RPMI8226 (cell line): Measurements from ENCODE around the gene ATP12A.
A peak's percentile ranks its signal among the peaks of the same experiment; 100 is the strongest.
"Not testable (repeated sequence)": the region's sequence is repeated elsewhere in the genome, so short reads cannot be mapped to it uniquely, and the experiment has no call there.

Experiments used
- DNase-seq: peaks from one replicate; pipeline ENCODE4 v3.0.0-alpha.2; 2015

Gene ATP12A

DNA sequence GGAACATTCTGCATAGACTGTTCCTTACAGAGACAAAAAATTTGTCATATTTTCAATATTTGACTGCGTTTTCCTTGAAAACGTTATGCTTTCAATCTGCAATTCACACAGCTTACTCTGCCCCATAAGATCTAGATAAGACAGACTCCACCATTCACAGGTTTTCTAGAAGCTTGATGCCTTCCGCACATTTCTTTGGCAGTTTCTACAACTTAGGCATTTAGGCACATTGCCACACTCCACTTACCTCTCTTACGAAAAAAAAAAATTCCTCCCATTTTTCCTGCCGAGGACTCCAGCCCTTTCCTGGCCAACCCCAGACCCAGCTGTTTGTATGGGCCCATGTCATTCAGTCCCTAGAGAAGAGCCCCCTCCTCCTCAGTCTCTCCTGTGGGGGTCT is 11.2 kb downstream of the ATP12A start:
- no peak for DNase-seq

DNA sequence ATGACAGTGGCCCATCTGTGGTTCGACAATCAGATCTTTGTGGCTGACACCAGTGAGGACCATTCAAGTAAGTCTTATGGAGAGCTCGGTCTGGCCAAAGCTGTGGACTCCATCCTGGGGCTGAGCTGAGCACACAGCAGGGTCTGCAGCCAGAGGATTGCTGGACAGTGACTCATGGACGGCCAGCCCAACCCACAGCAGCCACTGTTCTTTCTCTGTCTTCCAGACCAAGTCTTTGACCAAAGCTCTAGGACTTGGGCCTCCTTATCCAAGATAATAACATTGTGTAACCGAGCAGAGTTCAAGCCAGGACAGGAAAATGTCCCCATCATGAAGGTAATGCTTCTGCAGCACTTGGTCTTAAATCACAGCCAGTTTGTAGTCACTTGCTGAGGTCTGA is 12.4 kb downstream of the ATP12A start:
- no peak for DNase-seq

DNA sequence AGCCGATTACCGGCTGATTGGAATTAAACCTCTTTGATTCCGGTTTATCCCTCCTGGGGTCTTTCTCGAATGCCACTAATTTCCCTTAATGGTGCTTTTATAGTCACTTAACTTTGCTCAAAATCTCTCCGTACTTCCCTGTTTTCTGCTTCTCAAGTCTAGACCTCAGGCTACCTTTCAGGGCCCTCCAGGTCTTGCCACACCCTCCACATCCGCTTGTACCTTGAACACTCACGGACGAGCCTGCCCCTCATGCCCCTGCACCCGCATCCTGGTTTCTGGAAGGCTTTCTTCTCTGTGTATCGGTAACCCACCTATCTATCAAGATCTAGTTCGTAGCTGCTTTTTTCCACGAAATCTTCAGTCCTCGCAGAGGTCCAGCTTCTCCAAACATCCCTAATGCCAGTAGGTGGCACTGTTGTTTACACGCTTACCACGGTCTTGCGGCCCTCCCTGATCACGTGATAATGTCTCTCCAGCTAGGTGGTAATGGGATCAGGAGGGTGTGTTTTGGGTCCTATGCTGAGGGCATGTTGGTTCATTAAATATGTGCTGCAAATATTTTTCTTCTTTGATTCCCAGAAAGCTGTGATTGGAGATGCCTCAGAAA is 13.8 kb downstream of the ATP12A start:
- DNase-seq = peak; percentile 69

DNA sequence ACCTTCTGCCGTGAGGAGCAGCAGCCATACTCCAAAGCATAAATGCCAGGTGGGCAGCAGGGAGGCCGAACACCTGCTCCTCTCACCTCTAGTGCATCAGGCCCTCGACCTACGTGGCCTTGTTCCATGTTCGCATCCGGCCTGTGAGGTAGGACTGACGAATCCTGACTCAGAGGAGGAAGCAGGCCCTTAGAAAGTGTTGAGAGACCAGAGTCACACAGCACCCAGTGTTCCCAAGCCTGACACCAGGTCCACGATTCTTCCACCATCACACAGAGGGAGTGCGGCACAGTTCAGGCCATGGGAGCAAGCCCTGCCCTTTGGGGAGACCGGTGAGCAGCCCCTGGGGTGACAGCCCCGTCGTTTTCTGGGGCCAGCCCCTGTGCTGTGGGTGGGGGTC is 14.7 kb downstream of the ATP12A start:
- no peak for DNase-seq

DNA sequence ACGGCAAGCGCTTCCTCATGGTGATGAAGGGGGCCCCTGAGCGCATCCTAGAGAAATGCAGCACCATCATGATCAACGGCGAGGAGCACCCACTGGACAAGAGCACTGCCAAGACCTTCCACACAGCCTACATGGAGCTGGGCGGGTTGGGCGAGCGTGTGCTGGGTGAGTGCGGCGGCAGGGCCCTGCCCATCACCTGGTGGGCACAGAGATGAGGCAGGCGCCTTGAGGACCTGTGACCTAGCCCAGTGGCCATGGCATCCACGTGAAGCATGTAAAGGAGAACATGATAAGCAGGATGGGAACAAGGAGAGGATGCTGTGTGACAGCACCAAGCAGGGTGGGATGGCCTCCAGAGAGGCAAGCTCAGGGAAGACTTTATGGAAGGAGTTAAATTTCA is 18.5 kb downstream of the ATP12A start:
- no peak for DNase-seq

DNA sequence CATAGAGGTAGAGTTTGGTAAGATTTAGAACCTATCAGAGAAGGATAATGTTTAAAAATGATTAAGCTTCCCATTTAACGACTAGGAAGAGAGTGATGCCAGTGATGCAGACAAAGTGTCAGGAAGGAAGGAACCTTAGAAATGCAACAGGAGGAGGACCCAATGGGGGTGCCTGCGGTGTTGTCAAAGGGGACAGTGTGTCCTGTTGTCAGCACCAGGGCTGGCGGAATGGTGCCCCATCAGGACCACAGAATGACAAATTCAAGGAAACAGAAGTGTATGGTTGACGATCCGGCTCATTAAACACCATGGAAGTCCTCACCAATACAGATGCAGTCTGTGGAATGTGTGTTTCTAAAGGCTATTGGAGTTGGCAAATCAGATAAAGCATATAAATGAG is 19.3 kb downstream of the ATP12A start:
- no peak for DNase-seq

DNA sequence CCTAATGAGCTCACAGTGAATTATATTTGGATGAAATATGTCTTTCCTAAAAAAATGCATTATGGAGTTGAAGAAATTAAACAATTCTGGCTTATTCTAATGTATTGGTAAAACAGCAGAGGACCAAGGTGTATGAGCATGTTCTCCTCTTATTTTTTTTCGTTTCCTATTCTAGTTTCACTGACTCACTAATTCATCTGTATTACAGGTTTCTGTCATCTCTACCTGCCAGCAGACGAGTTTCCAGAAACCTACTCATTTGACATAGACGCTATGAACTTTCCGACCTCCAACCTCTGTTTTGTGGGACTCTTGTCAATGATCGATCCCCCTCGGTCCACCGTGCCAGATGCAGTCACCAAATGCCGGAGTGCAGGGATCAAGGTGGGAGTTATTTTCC is 20.3 kb downstream of the ATP12A start:
- DNase-seq = no peak

DNA sequence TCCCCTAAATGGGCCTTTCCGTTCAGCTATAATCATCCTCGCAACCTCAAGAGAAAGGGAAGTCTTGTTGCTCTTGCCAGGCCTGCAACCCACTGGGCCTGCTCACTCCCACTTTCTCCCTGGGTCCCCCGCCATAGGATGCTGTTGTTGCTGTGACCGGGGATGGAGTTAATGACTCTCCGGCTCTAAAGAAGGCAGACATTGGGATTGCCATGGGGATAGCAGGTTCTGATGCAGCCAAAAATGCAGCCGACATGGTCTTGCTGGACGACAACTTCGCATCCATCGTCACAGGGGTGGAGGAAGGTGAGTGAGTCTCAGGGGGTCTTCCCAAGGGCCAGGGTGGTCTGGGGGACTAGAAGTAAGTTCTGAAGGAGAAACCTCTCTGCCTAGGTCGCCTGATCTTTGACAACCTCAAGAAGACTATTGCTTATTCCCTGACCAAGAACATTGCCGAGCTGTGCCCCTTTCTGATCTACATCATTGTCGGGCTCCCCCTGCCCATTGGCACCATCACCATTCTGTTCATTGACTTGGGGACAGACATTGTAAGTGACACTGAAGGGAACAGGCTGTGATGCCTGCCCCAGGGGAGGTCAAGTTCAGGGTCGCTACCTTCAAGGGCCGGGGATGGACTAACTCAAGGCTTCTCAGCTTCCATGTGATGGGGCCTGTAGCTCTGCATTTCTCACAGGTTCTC is 26.8 kb downstream of the ATP12A start:
- DNase-seq = no peak

DNA sequence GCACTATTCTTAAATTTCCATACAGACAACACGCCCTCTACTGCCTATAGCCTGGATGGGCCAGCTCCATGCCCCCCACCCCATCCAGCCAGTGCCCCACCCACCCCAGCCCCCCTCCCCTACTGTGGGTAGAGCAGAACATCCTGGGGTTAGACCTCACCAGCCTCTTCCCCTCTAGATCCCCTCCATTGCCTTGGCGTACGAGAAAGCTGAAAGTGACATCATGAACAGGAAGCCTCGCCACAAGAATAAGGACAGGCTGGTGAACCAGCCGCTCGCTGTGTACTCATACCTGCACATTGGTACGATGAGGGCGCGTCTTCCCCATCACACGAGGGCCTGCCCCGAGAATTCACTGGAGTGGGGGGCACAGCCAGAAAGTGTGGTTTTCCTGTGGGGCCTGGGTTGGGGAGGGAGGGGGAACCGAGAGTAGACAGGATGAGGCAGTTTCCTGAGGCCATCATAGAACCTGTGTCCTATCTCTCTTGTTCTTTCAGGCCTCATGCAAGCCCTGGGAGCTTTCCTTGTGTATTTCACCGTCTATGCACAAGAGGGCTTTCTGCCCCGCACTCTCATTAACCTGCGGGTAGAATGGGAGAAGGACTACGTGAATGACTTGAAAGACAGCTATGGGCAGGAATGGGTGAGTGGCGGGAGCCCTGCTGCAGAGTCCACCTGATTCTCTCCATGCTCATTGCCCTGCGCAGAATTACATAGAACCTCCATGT is 29.1 kb downstream of the ATP12A start:
- DNase-seq = no peak

DNA sequence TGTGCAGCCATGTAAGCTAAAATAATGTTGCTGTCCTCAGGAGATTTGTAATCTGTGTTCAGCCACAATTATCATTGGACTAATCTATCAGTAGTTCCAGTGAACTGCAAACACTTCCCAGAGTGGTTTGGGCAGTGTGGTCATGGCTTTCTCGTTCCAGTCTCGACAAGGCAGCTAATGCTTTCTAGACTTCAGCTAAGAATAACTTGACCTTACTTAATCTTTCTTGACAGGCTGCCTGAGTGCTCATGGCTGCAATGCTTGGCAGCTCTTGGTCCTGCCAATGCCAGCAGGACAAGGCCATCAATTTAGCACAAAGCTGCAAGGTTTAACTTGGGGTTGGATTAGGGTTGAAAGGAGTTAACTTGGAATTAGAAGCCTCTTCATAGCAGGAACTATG is 32.8 kb downstream of the ATP12A start:
- DNase-seq = no peak

DNA sequence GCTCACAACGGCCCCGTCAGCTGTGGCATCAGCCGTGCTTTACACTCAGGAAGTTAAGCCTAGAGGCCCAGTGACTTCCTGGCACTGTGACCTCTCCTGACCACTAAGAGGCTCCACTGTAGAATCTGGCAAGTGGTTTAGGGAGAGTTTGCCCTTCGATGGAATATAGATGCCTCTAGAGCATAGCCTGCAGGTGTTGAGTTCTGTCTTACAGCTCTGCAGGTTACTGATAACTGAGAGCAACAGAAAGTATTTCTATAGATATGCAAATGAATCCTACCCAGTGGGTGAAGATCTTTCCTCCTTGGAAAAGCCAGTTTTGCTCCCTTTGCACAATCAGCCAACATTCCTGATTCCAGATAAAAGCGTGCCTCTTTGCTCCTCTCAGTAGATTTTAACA is 35.8 kb downstream of the ATP12A start:
- DNase-seq = no peak

DNA sequence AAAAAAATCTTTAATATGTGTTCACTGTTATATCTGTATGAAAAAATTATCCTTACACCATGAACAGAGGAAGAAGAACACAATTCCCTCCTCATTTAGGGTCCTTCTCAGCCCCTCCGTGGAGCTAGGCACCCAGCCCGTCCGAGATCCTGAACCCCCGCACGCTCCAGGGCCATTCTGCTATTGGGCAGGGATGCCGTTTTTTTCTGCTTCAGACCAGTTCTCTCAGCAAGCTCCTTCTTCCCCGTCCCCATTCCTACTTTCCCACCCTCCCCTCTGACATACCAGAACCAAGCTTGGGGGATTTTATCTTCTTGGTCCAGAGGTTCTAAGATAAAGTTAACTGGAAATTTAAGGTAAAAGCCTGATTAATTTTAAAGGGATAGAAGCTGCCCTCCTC is 36.2 kb downstream of the ATP12A start:
- no peak for DNase-seq

DNA sequence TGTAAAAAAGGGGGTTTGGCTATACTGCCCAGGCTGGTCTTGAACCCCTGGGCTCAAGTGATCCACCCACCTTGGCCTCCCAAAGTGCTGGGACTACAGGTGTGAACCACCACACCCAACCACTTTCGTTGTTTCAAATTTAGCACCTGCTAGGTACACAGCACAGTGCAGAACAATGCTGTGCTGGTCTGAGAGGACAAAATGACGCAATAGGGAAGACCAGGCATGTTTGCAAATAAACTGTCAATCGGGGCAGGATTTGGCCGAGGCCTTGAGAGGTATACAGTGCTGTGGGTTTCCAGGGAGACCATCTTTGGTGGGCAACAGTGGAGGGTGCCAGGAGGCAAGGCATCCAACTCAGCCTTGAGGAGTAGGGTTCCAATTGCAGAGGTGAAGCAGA is 37.0 kb downstream of the ATP12A start:
- no peak for DNase-seq

DNA sequence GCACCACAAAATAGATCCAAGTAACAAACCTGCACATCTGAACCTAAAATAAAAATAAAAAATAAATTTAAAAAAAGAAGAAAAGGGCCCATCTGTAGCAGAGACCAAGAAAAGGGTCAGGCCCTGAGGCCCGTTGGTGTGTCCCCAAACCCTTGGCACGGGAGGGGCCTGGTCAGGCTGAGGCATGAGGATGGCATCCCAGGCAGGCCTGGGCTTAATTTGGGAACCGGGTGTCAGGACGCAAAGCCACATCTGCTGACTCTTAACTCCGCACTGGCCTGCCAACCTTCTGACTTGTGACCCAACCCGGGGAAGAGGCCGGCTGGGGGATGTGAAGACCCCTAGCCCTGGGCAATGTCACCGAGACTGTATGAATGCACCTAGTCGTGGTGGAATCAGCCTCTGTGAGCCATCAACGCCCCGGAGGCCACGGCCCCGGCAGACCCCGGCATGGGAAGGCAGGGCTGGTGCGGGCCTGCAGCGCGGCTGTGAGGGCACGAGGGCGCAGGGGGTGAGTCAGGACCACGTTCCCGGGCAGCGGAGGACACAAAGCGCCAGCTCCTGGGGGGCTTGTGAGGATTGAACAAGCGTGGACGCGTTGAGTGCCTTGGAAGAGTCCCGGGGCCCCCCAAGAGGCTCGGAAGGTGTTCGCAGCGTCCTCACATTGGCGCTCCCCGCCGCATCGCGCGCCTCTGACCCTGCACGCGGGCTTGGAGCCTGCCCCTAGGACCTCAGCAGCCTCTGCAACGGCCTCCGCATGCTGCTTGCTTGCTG is 38.2 kb downstream of the ATP12A start:
- no peak for DNase-seq

DNA sequence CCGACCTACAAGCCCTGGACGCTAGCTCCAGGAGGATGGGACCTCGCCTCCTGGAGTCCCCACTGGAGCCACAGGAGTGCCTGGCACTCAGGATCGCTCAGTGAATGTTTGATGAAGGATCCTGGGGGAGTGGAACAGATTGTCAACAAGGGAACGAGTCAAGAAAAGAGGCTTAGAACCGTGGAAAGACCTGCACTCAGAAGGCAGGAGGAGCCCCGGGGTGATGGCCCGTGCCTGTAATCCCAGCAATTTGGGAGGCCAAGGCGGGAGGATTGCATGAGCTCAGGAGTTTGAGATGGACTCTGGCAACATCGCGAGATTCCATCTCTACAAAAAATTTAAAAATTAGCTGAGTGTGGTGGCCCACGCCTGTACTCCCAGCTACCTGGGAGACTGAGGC is 38.9 kb downstream of the ATP12A start:
- DNase-seq = no peak

DNA sequence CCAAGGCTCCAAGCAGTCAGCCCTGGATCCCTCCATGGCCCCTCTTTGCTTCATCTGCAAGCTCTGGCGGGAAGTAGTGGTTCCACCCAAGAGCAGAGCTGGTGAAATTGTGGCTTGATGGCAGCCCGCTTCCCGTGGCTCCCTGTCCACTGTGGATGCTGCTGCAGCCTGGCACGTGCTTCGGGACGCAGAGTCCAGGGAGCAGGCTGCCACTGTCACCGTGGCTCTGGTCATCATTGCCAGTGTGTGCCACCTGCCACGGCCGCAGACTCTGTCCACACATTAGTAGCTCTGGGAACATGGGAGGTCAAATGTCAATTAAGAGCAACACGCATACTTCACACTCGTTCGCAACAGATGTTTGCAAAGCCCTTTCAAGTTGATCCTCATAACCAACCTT is 43.0 kb downstream of the ATP12A start:
- no peak for DNase-seq

DNA sequence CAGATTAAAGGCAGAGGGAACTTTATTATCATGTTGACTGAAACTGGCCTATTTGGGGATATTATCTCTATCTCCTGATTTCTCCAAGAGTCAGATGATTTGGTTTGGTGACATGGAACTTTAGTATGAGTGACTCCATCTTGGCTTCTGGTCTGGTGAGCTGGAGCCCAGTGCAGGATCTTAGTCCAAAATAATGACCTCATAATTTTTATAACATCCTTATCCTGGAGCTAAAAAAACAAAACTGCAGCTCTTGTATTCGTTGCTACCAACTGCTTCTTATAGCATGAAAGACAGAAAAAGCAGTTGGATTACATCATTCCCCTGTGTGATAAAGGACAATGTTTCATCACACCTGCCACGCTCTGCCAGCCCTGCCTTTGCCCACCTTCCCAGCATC is 44.5 kb downstream of the ATP12A start:
- DNase-seq = no peak

DNA sequence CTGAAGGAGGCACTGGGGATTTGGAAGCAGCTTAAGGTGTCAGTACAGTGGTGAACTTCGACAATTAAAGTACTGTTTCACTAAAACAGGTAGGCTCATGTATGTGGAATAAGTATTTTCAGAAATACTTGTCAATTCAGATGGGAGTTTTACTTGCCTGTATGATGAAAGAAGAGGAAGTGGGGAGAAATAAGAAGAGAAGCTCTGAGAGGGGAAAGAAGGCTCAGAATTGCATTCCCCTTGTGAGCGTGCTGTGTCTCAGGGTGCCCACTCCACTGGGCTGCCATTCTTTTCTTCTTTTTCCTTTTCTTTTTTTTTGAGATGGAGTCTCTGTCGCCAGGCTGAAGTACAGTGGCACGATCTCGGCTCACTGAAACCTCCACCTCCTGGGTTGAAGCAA is 45.2 kb downstream of the ATP12A start:
- no peak for DNase-seq

DNA sequence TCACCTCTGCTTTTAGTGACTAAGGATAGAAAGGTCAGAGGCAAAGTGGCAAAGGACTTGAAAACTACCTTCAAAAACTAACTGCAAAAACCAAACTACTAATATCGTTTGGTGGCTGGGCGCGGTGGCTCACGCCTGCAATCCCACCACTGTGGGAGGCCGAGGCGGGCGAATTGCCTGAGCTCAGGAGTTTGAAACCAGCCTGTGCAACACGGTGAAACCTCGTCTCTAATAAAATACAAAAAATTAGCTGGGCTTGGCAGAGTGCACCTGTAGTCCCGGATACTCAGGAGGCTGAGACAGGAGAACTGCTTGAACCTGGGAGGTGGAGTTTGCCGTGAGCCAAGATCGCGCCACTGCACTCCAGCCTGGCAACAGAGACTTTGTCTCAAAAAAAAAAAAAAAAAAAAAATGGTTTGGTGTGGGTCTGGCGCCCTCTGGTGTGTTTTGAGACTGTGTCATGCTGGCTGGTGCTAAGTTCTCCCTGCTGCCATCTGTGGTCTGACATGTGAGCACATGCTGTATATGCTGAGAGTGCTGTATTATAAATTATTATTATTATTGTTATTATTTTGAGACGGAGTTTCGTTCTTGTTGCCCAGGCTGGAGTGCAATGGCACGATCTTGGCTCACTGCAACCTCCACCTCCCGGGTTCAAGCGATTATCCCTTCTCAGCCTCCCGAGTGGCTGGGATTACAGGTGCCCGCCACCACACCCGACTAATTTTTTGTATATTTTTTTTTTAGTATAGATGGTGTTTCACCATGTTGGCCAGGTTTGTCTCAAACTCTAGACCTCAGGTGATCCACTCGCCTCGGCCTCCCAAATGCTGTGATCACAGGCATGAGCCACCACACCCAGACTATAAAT is 47.8 kb downstream of the ATP12A start:
- DNase-seq = peak; percentile 79

DNA sequence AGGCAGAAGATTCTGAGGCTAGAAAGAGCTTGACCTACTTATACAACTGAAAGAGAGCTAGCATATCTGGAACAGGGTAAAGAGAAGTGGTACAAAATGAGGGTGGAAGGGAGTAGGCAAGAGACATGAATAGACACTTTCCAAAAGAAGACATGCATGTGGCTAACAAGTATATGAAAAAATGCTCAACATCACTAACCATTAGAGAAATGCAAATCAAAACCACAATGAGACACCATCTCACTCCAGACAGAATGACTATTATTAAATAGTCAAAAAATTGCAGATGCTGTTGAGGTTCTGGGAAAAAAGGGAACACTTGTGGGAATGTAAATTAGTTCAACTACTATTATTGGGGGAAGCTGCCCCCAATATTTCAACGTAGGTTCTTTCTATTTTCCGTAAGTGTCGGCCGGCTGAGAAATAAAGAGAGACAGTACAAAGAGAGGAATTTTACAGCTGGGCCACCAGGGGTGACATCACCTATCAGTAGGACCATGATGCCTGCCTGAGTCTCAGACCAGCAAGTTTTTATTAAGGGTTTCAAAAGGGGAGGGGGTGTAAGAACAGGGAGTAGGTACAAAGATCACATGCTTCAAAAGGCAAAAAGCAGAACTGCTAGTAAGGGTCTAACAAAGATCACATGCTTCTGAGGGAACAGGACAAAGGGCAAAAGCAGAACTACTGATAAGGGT is 50.8 kb downstream of the ATP12A start:
- DNase-seq = not testable (repeated sequence)

DNA sequence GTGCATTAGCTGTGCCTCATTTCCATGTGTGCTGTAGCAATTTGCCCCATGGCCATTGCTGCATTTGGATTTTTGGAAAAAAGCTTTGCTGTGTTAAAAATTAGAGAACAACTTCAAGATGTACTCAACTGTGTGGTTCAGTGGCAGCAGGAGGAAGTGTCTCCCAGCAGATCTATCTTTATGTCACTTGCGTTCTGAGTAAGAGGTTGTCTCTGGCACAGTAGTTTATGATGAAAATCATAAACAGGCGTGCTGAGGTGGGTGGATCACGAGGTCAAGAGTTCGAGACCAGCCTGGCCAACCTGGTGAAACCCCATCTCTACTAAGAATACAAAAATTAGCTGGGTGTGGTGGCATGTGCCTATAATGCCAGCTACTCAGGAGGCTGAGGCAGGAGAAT is 54.7 kb downstream of the ATP12A start:
- DNase-seq = no peak

DNA sequence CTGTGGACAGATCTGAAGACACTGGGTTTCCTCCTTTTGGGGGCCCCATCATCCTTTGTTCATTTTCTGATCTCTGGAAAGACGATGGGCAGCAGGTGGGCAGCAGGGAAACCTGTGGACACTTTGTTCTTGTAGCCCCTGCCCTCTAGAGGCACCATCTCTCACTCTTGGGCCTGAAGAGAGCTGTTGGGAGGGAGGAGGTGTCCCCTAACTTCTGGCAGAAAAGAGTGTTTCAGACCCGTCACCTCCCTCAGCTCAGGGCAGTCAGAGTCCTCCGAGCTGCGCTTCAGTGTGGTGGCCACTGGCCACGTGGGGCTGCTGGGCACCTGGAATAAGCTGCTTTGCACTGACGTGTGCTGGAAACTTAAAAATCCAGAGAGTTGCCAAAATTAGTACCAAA is 56.8 kb downstream of the ATP12A start:
- no peak for DNase-seq
